NCI-H69 (cell line): ENCODE measurements around the gene UMPS.

ENCODE experiments used
- DNase-seq: peaks from one replicate; lab custom pipeline; 2025; lab: John Stamatoyannopoulos, UW

Gene UMPS

DNA sequence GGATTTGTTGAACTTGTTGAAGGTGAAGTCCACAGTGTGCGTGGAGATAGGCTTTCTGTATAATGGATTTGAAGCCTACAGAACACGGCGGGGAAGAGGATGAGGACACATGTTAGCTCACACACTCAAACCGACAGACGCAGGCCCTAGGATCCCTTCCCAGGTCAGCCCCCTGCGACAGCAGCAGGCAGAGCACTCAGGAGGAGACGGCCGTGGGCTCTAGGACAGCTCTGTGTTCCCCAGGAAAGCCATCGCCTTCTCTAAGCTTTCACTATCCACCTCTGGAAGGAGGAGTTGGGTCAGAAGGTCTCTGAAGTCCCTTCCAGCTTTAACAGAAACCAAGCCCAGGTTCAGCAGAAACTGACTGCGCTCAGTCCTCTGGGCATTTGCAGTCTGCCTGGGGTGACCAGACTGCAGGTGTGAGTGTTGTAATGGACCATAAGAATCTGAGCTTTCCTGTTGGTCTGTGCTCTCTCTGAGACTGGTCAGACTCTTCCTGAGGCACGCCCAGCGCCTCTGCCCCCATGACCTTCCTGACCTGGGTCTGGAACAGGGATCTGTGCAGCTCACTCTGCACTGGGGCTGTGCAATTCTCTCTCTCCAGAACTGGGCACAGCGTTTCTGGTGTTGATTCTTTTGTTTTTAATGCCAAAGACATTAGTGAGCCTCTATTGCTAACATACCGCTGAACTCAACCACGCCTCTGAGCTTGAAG is 33.5 kb downstream of the UMPS start:
- DNase-seq: no peak

DNA sequence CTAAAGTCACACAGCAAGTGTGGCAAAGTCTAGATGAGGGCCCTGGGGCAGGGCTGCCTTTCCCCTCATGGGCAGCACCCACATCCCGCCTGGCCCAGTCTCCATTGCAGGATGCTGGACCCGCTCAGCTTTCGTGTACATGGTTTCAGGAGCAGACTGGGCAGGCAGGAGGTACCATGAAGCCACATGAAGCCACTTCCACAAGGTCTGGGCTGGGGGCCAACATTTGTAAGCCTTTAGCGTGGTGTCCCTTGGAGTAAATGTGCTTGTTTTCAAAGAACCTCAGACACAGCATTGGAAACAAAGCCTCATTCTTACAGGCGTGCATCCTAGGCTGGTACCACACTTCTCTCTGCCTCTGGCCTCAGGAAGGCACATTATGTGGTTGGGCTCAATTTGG is 34.5 kb downstream of the UMPS start:
- DNase-seq: peak; percentile 7

- no peak for DNase-seq
These were observed 35.1 kb downstream of the UMPS start for GRCh38 chr3:124765197-124765840.

GRCh38 chr3:124766113-124767095 is 36.2 kb downstream of the UMPS start:
- no peak for DNase-seq

- no peak for DNase-seq
These were observed 37.0 kb downstream of the UMPS start for GRCh38 chr3:124767264-124767663.

- no peak for DNase-seq
These were observed 37.4 kb downstream of the UMPS start for GRCh38 chr3:124767691-124768090.

- no peak for DNase-seq
These were observed 38.6 kb downstream of the UMPS start for GRCh38 chr3:124768812-124769211.

GRCh38 chr3:124769462-124769861 is 39.2 kb downstream of the UMPS start:
- DNase-seq: no peak

DNA sequence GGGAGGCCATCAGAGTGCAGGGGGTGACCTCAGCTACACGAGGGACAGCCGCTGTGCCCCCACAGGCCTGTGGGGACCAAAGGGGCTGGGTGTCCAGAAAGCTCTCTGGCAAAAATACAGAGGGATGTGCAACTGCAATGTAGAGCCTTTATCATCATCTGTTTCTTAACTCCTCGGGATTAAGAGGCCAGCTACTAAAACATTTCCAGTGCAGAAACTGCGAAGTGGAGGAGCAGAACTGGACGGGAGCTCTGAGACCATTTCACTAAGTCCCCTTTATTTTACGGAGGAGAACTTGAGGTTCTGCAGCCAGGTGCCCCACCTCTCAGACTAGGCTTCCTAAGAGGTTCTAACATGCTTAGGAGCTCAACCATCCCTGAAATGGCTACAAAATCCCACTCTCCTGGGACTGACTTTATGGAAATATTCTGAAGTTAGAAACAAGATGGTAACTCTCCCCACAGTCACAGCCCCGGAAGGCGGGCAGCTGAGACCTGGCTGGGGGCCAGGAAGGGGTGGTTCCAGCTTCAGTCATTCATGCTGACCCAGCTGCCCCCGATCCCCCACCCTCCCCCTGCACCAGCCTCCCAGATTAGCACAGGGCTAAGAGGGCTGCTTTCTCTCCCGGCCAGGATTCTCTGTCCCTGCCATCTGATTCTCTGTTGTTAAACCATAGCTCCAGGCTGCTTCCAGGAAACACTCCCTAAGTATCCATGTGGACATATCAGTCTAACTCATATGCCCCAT is 40.3 kb downstream of the UMPS start:
- DNase-seq: peak; percentile 72

GRCh38 chr3:124771083-124771445 is 40.8 kb downstream of the UMPS start:
- no peak for DNase-seq

DNA sequence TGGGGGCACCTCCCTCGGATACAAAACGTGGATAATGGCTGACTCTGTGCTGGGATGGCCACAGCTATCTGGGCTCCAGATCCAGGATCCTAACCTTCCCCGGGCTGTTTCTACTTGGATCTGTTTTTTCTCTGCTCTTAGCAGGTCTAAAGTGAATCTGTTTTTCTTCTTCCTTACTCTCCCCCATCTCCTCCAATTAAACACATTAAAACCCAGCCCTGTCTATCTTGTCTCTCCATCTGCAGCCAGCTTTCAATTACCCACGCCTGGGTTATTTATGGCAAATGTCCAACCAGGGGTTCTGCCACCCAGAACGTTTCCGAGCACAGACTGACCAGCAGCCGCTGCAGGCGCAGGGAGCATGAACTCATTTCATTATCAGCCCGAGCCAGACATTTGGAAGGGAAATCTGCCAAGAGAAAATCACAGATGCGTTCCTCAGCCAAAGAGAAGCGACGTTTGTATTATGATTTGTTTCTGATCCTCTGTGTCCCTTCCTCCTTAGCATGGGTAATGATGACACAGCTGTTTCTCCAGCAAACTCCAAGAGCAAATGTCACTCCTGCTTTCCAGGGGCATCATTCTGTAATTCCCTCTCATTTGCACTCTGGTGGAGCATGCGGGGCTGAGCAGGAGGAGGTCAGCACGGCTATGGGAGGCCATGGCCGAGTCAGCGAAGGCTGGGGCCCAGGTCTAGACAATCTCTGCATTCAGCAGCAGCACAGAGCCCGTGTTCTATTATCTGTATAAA is 42.0 kb downstream of the UMPS start:
- DNase-seq: peak; percentile 76

DNA sequence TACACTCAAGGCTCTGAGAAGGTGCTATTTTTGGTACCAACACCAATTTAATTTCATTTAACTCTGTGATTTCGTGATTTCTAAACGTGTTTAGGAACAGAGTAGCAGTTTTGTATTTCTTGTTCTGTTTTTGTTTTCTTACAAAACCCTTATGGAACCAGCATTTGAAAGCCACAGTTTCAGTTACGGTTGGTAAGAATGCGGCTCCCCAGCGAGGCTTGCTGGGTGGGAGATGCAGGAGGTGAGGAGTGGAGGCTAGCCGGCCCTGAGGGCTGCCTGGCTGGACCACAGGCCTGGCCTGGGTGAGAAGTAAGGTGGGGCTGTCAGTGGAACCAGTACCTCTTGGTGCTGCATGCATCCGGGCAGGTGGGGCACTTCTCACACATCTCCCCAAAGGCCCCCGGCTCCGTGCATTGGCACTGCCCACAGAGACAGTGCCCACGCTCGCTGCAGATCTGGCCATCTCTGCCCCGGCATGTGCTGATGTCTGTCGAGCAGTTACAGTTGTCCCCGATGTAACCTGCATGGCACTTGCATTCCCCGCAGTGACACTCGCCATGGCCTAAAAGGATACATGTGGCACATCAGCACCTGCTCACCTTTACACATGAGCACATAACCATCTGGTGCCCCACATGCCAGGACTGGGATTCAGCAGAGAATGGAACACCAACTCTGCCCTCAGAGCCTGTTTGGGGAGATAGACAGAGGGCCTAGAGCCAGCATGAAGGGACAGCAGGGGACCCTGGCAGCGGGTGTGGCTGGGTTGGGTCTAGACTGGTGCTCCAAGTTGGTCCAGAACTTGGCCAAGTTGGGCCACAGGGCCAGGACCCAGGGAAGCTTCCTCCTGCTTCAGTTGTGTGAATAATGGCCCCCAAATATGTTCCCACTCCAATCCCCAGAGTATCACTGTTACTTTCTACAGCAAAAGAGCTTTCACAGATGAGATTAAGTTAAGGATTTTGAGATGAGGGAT is 43.4 kb downstream of the UMPS start:
- DNase-seq: no peak

DNA sequence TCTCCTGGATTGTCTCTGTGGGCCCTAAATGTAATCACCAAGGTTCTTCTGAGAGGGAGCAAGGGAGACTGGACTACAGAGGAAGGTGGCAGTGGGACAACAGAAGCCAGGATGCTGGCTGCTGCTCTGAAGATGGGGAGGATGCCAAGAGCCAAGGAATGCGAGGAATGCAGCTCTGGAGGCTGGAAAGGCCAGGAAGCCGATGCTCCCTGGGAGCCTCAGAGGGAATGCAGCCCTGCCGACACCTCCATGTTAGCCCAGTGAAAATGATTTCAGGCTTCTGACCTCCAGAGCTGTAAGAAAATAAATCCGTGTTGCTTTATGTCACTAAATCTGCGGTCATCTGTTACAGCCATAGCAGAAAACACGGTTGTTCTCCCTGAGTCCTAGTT is 44.1 kb downstream of the UMPS start:
- no peak for DNase-seq

- DNase-seq: no peak
These were observed 44.7 kb downstream of the UMPS start for GRCh38 chr3:124774841-124775402.

DNA sequence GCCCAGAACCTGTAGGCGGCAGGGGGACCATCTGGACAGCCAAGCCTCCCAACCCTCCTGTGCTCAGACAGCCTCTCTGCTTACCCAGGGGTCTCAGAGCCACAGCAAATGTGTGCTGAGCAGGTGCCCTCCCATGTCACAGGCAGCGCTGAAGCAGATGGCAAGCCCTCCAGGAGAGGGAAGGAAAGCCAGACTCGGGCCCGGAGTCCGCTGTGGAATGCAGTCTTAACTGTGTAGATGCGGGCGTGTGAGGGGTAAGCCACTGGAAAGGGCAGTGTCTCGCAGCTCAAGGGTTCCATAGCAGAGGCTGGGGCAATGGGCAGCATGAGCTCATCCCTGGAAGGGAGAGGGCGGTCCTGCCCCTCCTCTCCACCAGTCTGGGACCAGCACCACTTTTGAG is 45.6 kb downstream of the UMPS start:
- DNase-seq: peak; percentile 11

DNA sequence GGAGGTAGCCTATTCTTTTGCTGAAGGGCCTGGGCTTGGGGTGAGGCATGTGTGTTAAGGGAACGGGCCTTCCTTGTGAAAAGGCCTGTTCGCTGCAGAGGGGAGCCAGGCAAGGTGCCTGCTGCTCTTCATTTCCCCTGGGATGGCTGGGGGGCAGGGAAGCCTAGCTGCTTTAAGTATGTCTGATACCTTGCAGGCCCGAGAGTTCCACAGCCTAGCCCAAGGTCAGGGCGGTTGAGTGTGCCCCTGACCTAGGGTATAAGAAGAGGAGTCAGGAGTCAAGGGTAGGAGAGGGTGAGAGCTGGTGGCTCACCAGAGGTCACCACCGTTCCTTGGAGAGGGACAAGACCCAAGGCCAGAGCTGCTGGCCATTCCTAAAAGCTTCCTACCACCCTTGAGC is 46.6 kb downstream of the UMPS start:
- no peak for DNase-seq

GRCh38 chr3:124777762-124778470 is 47.7 kb downstream of the UMPS start:
- peak; percentile 33 for DNase-seq

DNA sequence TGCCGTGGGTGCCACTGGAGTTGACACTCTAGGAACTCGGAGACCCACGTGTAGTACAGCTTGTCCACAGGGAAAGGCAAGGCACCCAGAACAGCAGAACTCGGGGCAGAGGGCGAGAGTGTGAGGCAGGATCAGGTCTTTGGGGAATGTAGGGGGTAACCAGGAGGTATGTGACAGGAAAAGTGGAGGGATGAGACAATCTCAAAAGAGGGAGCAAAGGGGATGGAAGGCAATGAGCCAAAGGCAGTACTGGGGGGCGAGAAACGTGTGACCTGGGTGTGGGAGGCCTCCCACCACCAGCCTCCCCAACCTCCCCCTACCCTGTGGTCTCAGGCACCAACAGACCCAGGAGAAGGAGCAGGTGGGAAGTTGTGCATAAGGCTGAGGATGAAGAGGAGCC is 48.9 kb downstream of the UMPS start:
- no peak for DNase-seq

- no peak for DNase-seq
These were observed 49.5 kb downstream of the UMPS start for GRCh38 chr3:124779751-124780191.
